Subcutaneous adipose tissue (tissue), 4 donors: ENCODE data around the gene GPR176. TPM values are rescaled to one million over a fixed set of nuclear protein-coding genes. Genes with fewer than 3 reads are reported as not detected.

Experiments
- CTCF ChIP-seq: fragments of 450-650 bp; IDR thresholded peaks from one replicate; pipeline ENCODE4 v1.5.1; 2016; ENCODE audit warnings: low read depth, mild to moderate bottlenecking, control low read depth, antibody characterized with exemption, moderate library complexity
- total RNA-seq, 4 donors: library from RNA; depleted of rRNA; stranded (reverse); fragments of >200 nt; gene quantifications; one replicate each; pipeline ENCODE4 v1.1.0, GENCODE V29; 2016

Gene GPR176
- total RNA-seq, 4 donors from 2014 or later, result 3.8 to 13.0 (median 9.5) TPM

GRCh38 chr15:39870537-39870936 is 49.5 kb downstream of the GPR176 start:
- TF ChIP-seq CTCF, result no peak

- no peak for TF ChIP-seq CTCF
These were observed 50.1 kb downstream of the GPR176 start for GRCh38 chr15:39869858-39870515.

- TF ChIP-seq CTCF, result no peak
These were observed 50.8 kb downstream of the GPR176 start for GRCh38 chr15:39869254-39869653.

GRCh38 chr15:39868396-39868795 is 51.7 kb downstream of the GPR176 start:
- no peak for TF ChIP-seq CTCF

GRCh38 chr15:39864116-39864515 is 56.0 kb downstream of the GPR176 start:
- TF ChIP-seq CTCF, result no peak

GRCh38 chr15:39860871-39861270 is 59.2 kb downstream of the GPR176 start:
- no peak for TF ChIP-seq CTCF

GRCh38 chr15:39860200-39860599 is 59.9 kb downstream of the GPR176 start:
- no peak for TF ChIP-seq CTCF
